Measurements from ENCODE around the gene TOP3B. TPM values are rescaled to one million over a fixed set of nuclear protein-coding genes. Genes with fewer than 3 reads are reported as not detected.

The TOP3B gene
- total and polyA plus RNA-seq, 4 donors = 6.0 to 26.9 (median 8.8) TPM

- Histone ChIP-seq H3K4me1 (ENCODE audit: control insufficient read depth in 4 of 4, insufficient read depth in 4 of 4, low read length in 3 of 4) (peaks cover 8 to 20% (median 14%) of the 10 kb centered on the region in 4 donors), H3K27me3 (ENCODE audit: control insufficient read depth in 4 of 4, insufficient read depth in 4 of 4, low read length in 3 of 4) (no peaks in the 10 kb centered on the region), H3K27ac (ENCODE audit: low read depth in 1 of 2, low read length in 2 of 2) (peak overlapping the region; percentile 22 to 50), H3K4me3 (ENCODE audit: low read depth in 1 of 3, low read length in 3 of 3) (no peak overlapping the region), H3K36me3 (ENCODE audit: control insufficient read depth in 4 of 4, insufficient read depth in 3 of 4, low read depth in 1 of 4, low read length in 3 of 4) (peaks cover 0 to 1% (median 0%) of the 10 kb centered on the region in 4 donors), H3K9ac (ENCODE audit: low read depth in 1 of 2, low read length in 2 of 2) (no peak overlapping the region), H3K9me3 (ENCODE audit: control insufficient read depth in 4 of 4, low read length in 3 of 4) (no peaks in the 10 kb centered on the region)
- TF ChIP-seq TAF1 (conservative IDR thresholded peaks at IDR 0.05) = no peak
- no peak for DNase-seq (ENCODE audit: low spot score)
- WGBS = 86% methylated on average over 1 of the region's 1 CpG
Measured at GRCh38 chr22:21949948-21950347, 32.6 kb downstream of the TOP3B start.

DNA sequence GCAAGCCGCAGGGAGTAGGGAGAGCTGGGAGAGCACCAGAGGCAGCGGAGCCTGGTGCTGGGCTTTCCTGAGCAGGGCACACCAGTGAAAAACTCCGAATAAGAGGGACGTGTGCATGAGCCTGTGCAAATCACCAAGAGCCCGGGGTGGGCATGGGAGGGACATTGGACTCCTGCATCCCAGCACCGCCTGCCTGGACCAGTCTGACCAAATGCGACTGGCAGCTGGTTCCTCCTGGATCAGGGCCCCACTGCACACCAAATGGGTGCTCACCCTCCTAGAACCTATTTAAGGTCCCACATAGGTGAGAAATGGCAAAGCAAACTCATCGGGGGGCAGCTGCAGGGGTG is 33.0 kb downstream of the TOP3B start:
- no peak overlapping the region for H3K9ac ChIP-seq (ENCODE audit: low read depth in 1 of 2, low read length in 2 of 2)
- peaks cover 0 to 2% (median under 1%) of the 10 kb centered on the region in 4 donors for H3K36me3 ChIP-seq (ENCODE audit: control insufficient read depth in 4 of 4, insufficient read depth in 3 of 4, low read depth in 1 of 4, low read length in 3 of 4)
- WGBS = 81% methylated on average over 8 of the region's 8 CpGs
- DNase-seq (ENCODE audit: low spot score) = no peak
- no peak overlapping the region for H3K4me3 ChIP-seq (ENCODE audit: low read depth in 1 of 3, low read length in 3 of 3)
- peak overlapping the region; percentile 22 to 50 for H3K27ac ChIP-seq (ENCODE audit: low read depth in 1 of 2, low read length in 2 of 2)
- no peak for TF ChIP-seq ZBTB33 (IDR thresholded peaks at IDR 0.05)
- TF ChIP-seq, protein P1, sequence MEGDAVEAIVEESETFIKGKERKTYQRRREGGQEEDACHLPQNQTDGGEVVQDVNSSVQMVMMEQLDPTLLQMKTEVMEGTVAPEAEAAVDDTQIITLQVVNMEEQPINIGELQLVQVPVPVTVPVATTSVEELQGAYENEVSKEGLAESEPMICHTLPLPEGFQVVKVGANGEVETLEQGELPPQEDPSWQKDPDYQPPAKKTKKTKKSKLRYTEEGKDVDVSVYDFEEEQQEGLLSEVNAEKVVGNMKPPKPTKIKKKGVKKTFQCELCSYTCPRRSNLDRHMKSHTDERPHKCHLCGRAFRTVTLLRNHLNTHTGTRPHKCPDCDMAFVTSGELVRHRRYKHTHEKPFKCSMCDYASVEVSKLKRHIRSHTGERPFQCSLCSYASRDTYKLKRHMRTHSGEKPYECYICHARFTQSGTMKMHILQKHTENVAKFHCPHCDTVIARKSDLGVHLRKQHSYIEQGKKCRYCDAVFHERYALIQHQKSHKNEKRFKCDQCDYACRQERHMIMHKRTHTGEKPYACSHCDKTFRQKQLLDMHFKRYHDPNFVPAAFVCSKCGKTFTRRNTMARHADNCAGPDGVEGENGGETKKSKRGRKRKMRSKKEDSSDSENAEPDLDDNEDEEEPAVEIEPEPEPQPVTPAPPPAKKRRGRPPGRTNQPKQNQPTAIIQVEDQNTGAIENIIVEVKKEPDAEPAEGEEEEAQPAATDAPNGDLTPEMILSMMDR (IDR thresholded peaks at IDR 0.05; ENCODE audit: low read depth, low read length, missing input control) = no peak
- no peaks in the 10 kb centered on the region for H3K9me3 ChIP-seq (ENCODE audit: control insufficient read depth in 4 of 4, low read length in 3 of 4)
- no peaks in the 10 kb centered on the region for H3K27me3 ChIP-seq (ENCODE audit: control insufficient read depth in 4 of 4, insufficient read depth in 4 of 4, low read length in 3 of 4)
- peaks cover 8 to 21% (median 15%) of the 10 kb centered on the region in 4 donors for H3K4me1 ChIP-seq (ENCODE audit: control insufficient read depth in 4 of 4, insufficient read depth in 4 of 4, low read length in 3 of 4)

DNA sequence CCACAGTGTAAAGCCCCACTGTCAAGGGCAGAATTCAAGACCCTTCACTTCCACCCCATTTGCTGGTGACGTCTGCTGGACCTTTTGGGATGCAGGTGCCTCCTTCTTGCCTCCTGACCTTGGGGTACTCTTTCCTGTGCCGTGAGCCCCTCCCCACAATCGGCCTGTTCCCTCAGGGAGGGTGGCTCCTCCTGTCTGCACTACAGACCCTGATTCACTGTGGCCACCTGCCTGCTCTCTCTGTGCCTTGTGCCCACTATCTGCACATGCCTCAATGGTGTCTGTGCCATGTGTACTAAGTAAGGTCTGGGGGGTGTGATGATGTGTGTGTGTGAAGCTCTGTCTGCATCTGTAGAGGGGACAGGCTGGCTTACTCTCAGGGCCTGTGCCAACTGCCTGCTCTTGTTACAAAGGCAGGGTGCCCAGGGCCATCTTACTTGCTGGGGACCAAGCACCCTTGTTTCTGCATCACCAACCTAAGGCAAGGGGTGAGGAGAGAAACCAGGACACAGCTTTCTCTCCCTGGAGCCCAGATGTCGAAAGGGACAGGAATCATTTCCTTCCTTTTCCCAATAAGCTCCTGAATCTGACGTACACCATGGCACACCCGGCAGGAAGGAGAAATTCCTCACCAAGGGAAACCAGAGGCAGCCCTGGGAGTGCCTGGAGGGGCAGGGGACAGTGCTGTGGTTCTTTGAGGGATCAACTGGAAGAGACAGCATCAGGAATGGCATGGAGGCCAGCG is 33.6 kb downstream of the TOP3B start:
- DNase-seq (ENCODE audit: low spot score) = no peak
- TF ChIP-seq JUND (IDR thresholded peaks at IDR 0.05) (no peak), HNF4A (conservative IDR thresholded peaks at IDR 0.05) (no peak), EGR1 (IDR thresholded peaks at IDR 0.05; ENCODE audit: low read depth in 2 of 2) (no peak), NR2F2 (IDR thresholded peaks at IDR 0.05) (peak; percentile 22)
- H3K4me1 ChIP-seq (ENCODE audit: control insufficient read depth in 4 of 4, insufficient read depth in 4 of 4, low read length in 3 of 4) = peaks cover 8 to 27% (median 17%) of the 10 kb centered on the region in 4 donors
- no peak overlapping the region for H3K4me3 ChIP-seq (ENCODE audit: low read depth in 1 of 3, low read length in 3 of 3)
- peaks cover 0 to 2% (median under 1%) of the 10 kb centered on the region in 4 donors for H3K36me3 ChIP-seq (ENCODE audit: control insufficient read depth in 4 of 4, insufficient read depth in 3 of 4, low read depth in 1 of 4, low read length in 3 of 4)
- no peak overlapping the region for H3K9ac ChIP-seq (ENCODE audit: low read depth in 1 of 2, low read length in 2 of 2)
- peak overlapping the region; percentile 22 to 50 for H3K27ac ChIP-seq (ENCODE audit: low read depth in 1 of 2, low read length in 2 of 2)
- no peaks in the 10 kb centered on the region for H3K27me3 ChIP-seq (ENCODE audit: control insufficient read depth in 4 of 4, insufficient read depth in 4 of 4, low read length in 3 of 4)
- 80% methylated on average over 7 of the region's 7 CpGs for WGBS
- H3K9me3 ChIP-seq (ENCODE audit: control insufficient read depth in 4 of 4, low read length in 3 of 4) = no peaks in the 10 kb centered on the region

DNA sequence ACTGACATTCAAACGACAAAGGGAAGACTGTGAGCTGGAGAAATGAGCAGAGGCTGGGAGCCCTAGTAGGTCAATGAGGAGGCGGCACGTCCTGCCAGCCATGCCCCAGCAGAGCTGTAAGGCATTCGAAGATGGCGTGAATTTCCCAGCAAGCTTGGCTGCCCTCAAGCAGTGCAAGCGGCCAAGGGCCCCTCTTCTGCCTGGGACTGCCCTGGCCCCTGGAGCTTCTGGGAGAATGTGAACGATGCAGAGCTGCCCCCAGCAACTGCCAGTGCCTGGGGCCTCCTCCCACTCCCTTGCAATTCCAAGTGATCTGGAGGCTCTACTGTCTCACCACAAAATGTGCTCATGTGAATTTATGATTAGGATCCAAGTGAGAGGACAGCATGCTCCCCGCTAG is 34.2 kb downstream of the TOP3B start:
- no peak for DNase-seq (ENCODE audit: low spot score)
- H3K36me3 ChIP-seq (ENCODE audit: control insufficient read depth in 4 of 4, insufficient read depth in 3 of 4, low read depth in 1 of 4, low read length in 3 of 4) = peaks cover 0 to 2% (median under 1%) of the 10 kb centered on the region in 4 donors
- TF ChIP-seq NR2F2 (IDR thresholded peaks at IDR 0.05) = no peak
- TF ChIP-seq RXRA (IDR thresholded peaks at IDR 0.05) = no peak
- TF ChIP-seq REST (IDR thresholded peaks at IDR 0.05) = no peak
- TF ChIP-seq RAD21 (IDR thresholded peaks at IDR 0.05) = no peak
- TF ChIP-seq TAF1 (conservative IDR thresholded peaks at IDR 0.05) = no peak
- no peak for TF ChIP-seq JUND (IDR thresholded peaks at IDR 0.05)
- TF ChIP-seq GABPA (IDR thresholded peaks at IDR 0.05 in 1 of 2, conservative IDR thresholded peaks at IDR 0.05 in 1 of 2) = no peak
- no peak for TF ChIP-seq ZBTB33 (IDR thresholded peaks at IDR 0.05)
- no peak for TF ChIP-seq EGR1 (IDR thresholded peaks at IDR 0.05; ENCODE audit: low read depth in 2 of 2)
- no peak for TF ChIP-seq HNF4G (IDR thresholded peaks at IDR 0.05)

More for the DNA sequence above, 34.2 kb downstream of the TOP3B start:
- H3K4me3 ChIP-seq (ENCODE audit: low read depth in 1 of 3, low read length in 3 of 3) = no peak overlapping the region
- no peaks in the 10 kb centered on the region for H3K9me3 ChIP-seq (ENCODE audit: control insufficient read depth in 4 of 4, low read length in 3 of 4)
- H3K4me1 ChIP-seq (ENCODE audit: control insufficient read depth in 4 of 4, insufficient read depth in 4 of 4, low read length in 3 of 4) = peaks cover 13 to 33% (median 22%) of the 10 kb centered on the region in 4 donors
- no peak overlapping the region for H3K9ac ChIP-seq (ENCODE audit: low read depth in 1 of 2, low read length in 2 of 2)
- H3K27ac ChIP-seq (ENCODE audit: low read depth in 1 of 2, low read length in 2 of 2) = no peak overlapping the region
- H3K27me3 ChIP-seq (ENCODE audit: control insufficient read depth in 4 of 4, insufficient read depth in 4 of 4, low read length in 3 of 4) = no peaks in the 10 kb centered on the region
- whole genome bisulfite sequencing = 83% methylated on average over 8 of the region's 8 CpGs

Measured in liver (tissue), 9 donors.